GM12872 (cell line): ENCODE data around the gene MAD2L2.

Experiments used
- CTCF ChIP-seq: IDR thresholded peaks from 3 replicates; pipeline ENCODE4 v1.5.1; 2011; ENCODE audit warnings: low read depth, mild to moderate bottlenecking, low read length, moderate library complexity; ENCODE audit not compliant: insufficient read depth

Gene MAD2L2

GRCh38 chr1:11681071-11681771, at the start of gene MAD2L2:
TSS of gene MAD2L2 (minus strand) at chr1:11681148. CDS start at chr1:11680601, 547 bp downstream.
- no peak for TF ChIP-seq CTCF

GRCh38 chr1:11730429-11730891, 49.5 kb upstream of the MAD2L2 start:
- no peak for TF ChIP-seq CTCF

- no peak for TF ChIP-seq CTCF
Observed at GRCh38 chr1:11729498-11730428, 48.8 kb upstream of the MAD2L2 start.

- no peak for TF ChIP-seq CTCF
Observed at GRCh38 chr1:11729155-11729497, 48.2 kb upstream of the MAD2L2 start.

GRCh38 chr1:11728126-11728806, 47.3 kb upstream of the MAD2L2 start:
- no peak for TF ChIP-seq CTCF

GRCh38 chr1:11727119-11727518, 46.2 kb upstream of the MAD2L2 start:
- no peak for TF ChIP-seq CTCF

- no peak for TF ChIP-seq CTCF
Observed at GRCh38 chr1:11725616-11726015, 44.7 kb upstream of the MAD2L2 start.
